SK-N-DZ (cell line): ENCODE data around the gene VEGFD.
"Not testable (repeated sequence)": the region's sequence is repeated elsewhere in the genome, so short reads cannot be mapped to it uniquely, and the experiment has no call there.

Source experiments
- DNase-seq: peaks from one replicate; pipeline ENCODE4 v3.0.0-alpha.2; 2015; ENCODE audit warnings: low spot score

Gene VEGFD

DNA sequence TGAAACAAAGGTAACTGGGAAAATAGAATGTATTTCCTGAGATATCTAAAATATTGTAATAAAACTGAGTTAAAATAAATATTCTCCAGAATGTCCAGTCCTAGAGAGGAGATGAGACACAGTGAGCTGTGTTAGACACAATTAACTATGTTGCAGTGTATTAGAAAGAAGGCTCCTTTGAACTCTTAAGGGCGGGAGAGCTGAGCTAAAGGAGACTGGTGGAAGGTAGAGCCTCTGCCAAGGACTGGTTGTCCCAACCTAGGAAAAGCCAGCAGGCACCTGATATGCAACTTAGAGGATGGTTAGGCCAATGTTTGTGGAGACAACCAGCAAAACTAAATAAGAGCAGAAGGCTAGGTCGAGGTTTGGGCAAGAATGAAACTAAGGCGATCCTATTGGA, 73.1 kb downstream of the VEGFD start:
- DNase-seq, result no peak

DNA sequence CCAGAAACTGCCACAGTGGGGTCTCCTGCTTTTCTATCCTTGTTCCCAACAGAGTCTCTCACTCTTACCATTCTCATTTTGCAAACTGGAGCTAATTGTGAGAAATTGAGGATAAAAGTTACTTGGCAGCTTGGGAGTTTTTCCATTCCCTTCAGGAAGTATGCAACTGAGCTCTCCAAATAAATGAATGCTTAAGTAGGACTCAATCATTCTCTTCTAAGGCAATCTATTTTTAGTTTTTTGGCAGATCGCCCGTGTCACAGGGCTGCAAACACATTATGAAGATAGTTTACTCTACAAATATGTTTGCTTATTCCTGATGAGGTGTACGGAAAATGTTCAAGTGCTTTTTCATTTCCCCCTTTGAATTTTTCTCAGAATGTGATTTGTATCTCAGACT, 74.1 kb downstream of the VEGFD start:
- DNase-seq, result no peak

DNA sequence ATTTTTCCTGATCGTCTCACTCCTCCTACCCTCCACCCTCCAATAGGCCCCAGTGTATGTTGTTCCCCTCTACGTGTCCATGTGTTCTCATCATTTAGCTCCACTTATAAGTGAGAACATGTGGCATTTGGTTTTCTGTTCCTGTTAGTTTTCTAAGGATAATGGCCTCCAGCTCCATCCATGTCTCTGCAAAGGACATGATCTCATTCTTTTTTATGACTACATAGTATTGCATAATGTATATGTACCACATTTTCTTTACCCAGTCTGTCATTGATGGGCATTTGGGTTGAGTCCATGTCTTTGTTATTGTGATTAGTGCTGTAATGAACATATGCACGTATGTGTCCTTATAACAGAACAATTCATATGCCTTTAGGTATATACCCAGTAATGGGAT, 78.3 kb downstream of the VEGFD start:
- not testable (repeated sequence) for DNase-seq

DNA sequence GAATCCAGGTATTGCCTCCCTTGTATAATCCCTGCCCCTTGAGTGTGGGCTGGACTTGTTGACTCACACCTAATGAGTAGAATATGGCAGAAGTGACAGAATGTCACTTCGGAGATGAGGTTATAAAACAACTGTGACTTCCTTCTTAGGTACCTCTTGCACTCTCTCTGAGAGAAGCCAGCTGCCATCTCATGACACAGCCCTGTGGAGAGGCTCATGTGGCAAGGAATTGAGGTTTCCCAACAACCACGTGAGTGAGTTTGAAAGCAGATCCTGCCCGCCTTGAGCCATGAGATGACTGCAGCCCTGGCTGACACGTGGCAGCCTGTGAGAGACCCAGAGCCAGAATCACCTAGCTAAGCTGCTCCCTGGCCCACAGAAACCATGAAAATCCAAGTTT, 82.3 kb downstream of the VEGFD start:
- no peak for DNase-seq

DNA sequence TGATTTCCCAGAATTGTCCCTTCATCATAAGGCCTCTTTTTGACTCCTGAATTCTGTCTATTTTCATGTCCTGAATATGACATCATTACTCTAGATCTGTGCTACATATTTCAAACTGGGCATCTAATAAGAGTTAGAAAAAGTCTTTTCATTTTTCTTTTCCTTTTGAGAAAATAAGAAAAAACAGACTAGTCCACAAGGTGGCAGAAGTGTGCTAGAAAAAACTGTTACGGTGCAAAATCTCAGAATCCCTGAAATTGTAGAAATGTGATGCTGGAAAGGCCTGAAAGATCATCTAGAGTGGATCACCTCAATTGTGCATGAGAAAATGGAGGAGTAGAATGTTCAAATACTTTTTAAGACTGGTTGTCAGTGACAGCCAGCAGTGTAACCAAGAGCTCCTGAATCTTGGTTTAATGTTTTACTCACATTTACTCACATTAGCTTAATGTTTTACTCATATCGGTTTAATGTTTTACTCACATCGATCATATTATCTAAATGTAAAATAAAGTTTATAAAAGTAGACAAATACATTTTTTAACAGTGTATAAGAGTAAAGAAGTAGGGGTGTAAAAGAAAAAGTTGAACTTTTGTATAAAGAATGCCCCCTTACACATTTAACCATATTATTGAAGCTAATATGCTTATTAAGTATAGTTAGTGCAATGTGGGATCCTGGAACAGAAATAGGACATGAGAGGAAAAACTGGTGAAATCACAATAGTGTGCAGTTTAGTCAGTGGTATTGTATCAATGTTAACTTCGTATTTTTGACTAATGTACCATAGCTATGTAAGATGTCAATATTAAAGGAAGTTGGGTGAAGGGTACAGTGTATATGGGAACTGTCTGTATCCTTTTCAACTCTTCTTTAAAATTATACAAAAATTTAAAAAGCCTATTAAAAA, 84.0 kb downstream of the VEGFD start:
- DNase-seq, result peak; percentile 32

DNA sequence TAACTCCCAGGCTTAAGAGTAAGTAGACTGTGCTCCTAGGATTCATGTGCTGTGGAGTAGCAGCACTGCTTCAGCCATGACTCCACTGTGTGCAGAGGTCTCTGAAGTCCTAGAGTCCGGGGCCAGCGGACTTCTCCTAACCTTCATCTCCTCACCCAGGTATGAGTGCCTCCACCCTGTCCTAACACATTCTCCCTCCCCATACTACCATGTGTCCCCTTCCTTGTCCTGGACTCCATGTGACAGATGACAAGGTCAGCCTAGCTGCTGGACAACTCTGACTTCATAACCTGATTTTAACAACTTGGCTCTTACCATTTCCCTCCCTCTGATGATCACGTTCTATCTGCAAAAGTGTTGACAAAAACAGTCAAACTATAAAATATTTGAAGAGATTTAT, 85.4 kb downstream of the VEGFD start:
- no peak for DNase-seq

DNA sequence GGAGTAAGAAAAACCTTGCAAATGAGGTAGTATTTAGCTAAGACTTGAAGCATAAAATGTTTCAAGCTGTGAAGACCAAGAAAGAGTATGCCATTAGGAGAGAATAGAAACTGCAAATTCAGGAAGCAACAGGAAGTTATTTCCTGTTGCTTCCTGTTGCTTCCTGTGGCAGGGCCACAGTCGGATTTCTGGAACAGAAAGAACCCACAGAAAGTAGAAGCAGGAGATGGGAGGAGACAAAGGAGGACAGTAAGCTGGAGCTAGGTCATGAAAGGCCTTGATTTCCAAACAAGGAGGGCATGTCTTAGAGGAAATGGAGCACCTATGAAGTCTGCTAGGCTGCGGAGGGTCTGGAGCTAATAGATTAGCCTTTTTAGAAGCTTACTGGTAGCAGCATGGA, 86.0 kb downstream of the VEGFD start:
- no peak for DNase-seq
